SW 1271 (cell line): ENCODE results near the gene FAM111B.

ENCODE experiments used
- DNase-seq, 2 experiments: peaks; one replicate each; lab custom pipeline; 2025; lab: John Stamatoyannopoulos, UW

Gene FAM111B

DNA sequence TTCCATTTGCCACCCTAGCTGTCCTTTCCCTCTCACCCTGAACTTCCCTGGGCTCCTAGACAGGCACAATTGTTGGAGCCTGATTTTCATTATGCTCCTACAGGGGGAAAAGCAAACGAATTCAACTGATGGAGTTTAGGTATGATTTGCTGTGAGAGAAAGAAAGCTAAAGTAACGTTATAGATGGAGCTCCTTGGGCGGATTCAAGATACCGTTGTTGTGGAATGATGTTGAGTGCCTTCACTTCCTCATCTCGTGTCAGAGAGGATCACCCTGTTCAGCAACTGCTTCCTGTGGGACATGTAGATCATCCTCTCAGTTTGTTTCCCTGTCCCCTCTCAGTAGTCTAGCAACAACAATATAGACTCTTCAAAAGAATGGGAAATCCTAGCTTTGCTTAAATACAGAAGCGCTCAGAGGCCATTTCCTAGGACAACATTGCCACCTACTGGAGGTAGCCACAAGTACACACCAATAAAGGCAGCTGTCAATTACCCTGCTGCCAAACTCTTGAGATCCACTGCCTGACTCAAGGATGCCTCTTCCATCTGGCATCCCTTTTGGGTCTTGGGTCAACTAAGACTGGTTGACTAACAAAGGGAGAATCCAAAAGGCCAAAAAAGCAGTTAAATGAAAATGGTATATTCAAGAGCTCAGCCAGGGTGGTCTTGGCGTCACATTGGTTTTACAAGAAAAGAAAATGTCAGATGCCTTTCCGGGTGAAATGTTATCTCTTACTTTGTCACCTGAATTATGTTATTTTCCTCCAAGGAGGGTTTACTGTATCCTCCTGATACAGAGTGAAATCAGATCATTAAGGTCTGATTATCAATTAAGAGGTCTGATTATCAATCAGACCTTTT is 51.4 kb downstream of the FAM111B start:
- DNase-seq: peak in 1 of 2 experiments; percentile 59

DNA sequence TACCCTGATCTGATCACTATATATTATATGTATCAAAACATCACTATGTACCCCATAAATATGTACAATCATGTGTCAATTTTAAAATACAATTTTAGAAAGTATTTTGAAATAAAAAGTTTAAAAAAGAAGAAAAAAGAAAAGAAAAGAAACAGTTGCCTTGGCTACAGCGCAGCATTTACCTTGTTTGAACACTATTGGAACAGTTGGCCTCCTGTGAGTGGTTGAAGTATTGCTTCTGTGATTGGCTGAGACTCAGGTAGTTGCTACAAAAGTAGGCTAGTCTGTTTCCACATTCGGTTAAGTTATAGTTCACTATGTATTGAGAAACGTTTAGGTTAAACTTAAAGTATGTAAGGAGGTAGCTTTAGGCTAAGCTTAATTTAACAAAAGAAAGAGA is 57.0 kb downstream of the FAM111B start:
- DNase-seq: no peak

GRCh38 chr11:59171508-59172322 is 64.7 kb downstream of the FAM111B start, which contains the start of gene DTX4:
TSS of gene DTX4 (plus strand) at chr11:59172132. CDS start at chr11:59172596, 464 bp downstream.
- DNase-seq: peak; percentile 52 to 84

DNA sequence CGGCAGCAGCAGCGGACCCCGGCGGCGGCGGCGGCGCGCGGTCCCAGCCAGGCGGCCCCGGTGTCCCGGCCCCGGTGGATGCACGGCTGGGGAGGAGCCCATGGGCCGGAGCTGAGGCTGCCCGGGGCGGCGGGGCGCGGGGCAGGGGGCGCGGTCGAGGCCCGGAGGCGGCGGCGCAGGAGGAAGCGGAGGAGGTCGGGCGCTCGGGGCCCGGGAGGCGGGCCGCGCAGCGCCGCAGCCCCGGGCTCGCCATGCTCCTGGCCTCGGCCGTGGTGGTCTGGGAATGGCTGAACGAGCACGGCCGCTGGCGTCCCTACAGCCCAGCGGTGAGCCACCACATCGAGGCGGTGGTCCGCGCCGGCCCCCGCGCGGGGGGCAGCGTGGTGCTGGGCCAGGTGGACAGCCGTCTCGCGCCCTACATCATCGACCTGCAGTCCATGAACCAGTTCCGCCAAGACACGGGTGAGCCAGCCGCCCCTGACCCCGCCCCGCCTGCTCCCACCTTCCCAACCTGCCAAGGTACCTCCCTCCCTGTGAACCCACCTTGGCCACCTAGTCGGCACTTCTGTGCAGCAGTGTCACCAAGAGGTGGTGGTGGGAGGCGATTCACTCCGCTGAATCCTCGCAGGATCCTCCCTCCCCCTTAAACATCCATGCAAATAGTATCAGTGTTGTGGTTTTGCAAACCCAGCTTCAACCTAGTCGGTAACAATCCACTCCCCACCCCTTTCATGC is 65.5 kb downstream of the FAM111B start:
- no peak for DNase-seq

- DNase-seq: no peak
These were observed 66.3 kb downstream of the FAM111B start for GRCh38 chr11:59173080-59173963.

DNA sequence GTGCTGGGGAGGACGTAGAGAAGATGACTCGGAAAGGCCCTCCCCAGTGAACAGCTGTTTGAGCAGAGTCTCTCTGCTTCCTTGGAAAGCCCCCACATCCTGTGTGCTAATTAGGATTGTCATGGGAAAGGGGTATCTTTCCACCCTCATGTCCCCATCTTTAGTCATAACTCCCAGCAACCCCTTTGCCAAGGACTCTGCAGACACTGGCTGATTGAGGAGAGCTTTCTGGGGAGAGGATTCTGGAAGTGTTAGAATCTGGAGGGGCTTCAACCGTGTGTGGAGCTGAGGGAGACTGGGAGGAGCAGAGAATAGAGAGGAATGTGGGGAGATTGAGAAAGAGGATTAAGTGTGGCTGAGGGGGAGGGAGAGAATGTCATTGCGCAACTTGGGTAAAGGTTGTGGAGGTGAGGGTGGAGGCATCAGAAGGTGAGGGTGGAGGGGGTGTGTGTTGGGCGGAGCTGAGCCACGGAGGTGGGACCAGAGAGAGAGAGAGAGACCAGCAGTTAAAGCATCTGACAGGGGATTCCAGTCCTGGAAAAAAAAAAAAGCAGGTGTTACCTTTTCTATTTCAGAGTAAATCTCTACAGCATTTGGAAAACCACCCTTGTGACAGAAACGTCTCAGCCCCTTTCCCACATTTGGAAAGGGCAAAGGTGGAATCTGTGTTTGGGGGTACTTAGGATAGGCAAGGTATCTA is 67.1 kb downstream of the FAM111B start:
- no peak for DNase-seq

DNA sequence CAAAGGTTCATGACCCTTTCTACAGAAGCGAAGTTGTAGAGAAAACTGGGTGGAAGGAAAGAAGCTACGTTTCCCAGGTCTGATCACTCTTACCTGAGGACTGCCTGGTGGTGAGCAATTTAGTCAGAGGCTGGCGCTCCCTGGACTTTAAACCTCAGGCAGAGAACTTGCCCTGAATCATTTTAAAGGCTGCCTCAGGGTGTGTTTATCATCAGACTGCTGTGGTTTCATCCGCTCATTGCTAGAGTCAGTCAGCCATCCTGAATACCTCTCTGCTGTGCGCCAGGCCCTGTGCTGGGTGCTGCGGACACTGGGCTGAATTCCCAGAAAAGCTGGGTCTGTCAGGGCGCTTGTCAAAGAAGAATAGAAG is 67.6 kb downstream of the FAM111B start:
- no peak for DNase-seq

- no peak for DNase-seq
These were observed 68.1 kb downstream of the FAM111B start for GRCh38 chr11:59175091-59175501.

- DNase-seq: no peak
These were observed 69.3 kb downstream of the FAM111B start for GRCh38 chr11:59176330-59176729.
